A549 (cell line): ENCODE results near the gene PDE6G. TPM values are rescaled to one million over a fixed set of nuclear protein-coding genes. Genes with fewer than 3 reads are reported as not detected.

ENCODE experiments used
- ATAC-seq, 2 experiments: fragments of 200-7000 bp in 1 of 2; fragments of >200 bp in 1 of 2; cut with Nextera tagmentation in 1 of 2; cut with Tn5 transposase in 1 of 2; 3 replicates each; pipeline versions ENCODE4 v1.8.0 to v1.9.1; 2018 to 2020; ENCODE audit warnings: mild to moderate bottlenecking in 1 of 2, moderate library complexity in 1 of 2
- CTCF ChIA-PET: fragments of 300-600 bp; sonication (Branson Sonifier 250); formaldehyde crosslinking; extraction: SDS; loops from one replicate; lab custom pipeline; 2021; ENCODE audit warnings: antibody characterized with exemption, inconsistent platforms; lab: Yijun Ruan, JAX
- POLR2A ChIA-PET: fragments of 350-600 bp; formaldehyde crosslinking; extraction: SDS; loops from one replicate; lab custom pipeline; 2021; ENCODE audit warnings: antibody characterized with exemption, inconsistent platforms; lab: Yijun Ruan, JAX
- DNase-seq, 2 experiments: peaks; one replicate each; pipeline versions ENCODE4 v3.0.0 to v3.0.0-alpha.2; 2011 to 2016; ENCODE audit warnings: low read depth in 1 of 2, low spot score in 1 of 2
- FAIRE-seq: peaks from 2 replicates; lab custom pipeline; 2011; peaks lifted over from hg19 to GRCh38; lab: Jason Lieb, UNC
- H3K27ac ChIP-seq, 2 experiments: fragments of >200 bp; sonication (Bioruptor Twin); formaldehyde crosslinking; 3 replicates each; pipeline ENCODE4 v1.5.1; 2016 to 2017
- H3K4me1 ChIP-seq: fragments of >200 bp; sonication (Bioruptor Twin); formaldehyde crosslinking; 3 replicates; pipeline ENCODE4 v1.6.1; 2016
- H3K4me2 ChIP-seq: fragments of >200 bp; sonication (Bioruptor Twin); formaldehyde crosslinking; 3 replicates; pipeline ENCODE4 v1.6.1; 2016
- H3K4me3 ChIP-seq: fragments of >200 bp; sonication (Bioruptor Twin); formaldehyde crosslinking; 3 replicates; pipeline ENCODE4 v1.5.1; 2016
- H3K9me3 ChIP-seq: fragments of >200 bp; sonication (Bioruptor Twin); formaldehyde crosslinking; 3 replicates; pipeline ENCODE4 v1.6.1; 2016
- BCL3 ChIP-seq: fragments of >200 bp; sonication (Bioruptor Twin); formaldehyde crosslinking; IDR thresholded peaks from 3 replicates; pipeline ENCODE4 v1.6.1; 2016
- CTCF ChIP-seq: fragments of >200 bp; sonication (Bioruptor Twin); formaldehyde crosslinking; IDR thresholded peaks from 3 replicates; pipeline ENCODE4 v1.5.1; 2016
- ESRRA ChIP-seq: fragments of 150-350 bp; IDR thresholded peaks from 2 replicates; pipeline ENCODE4 v1.6.1; 2014; ENCODE audit warnings: mild to moderate bottlenecking, low read length, borderline replicate concordance
- HDAC2 ChIP-seq: fragments of 200-600 bp; sonication (generic); IDR thresholded peaks from 2 replicates; pipeline ENCODE4 v1.6.1; 2016
- HES2 ChIP-seq: fragments of >200 bp; sonication (Bioruptor Twin); formaldehyde crosslinking; IDR thresholded peaks from 2 replicates; pipeline ENCODE4 v1.6.1; 2016
- JUN ChIP-seq, 2 experiments: fragments of >200 bp; sonication (Bioruptor Twin); formaldehyde crosslinking; IDR thresholded peaks; 2 replicates in 1 of 2; 3 replicates in 1 of 2; pipeline ENCODE4 v1.6.1; 2016 to 2017
- MAX ChIP-seq: IDR thresholded peaks from 2 replicates; pipeline ENCODE4 v1.6.1; 2012
- MAZ ChIP-seq: fragments of 150-350 bp; IDR thresholded peaks from 2 replicates; pipeline ENCODE4 v1.6.1; 2014; ENCODE audit warnings: antibody characterized with exemption, low read depth, low read length, borderline replicate concordance
- MYC ChIP-seq: IDR thresholded peaks from 2 replicates; pipeline ENCODE4 v1.6.1; 2012; ENCODE audit warnings: mild to moderate bottlenecking, inconsistent platforms, low read length, improper control_type of control experiment, borderline replicate concordance
- POLR2AphosphoS2 ChIP-seq: conservative IDR thresholded peaks from 2 replicates; pipeline ENCODE4 v1.6.1; 2012; ENCODE audit warnings: low read length, improper control_type of control experiment, inconsistent platforms
- RAD21 ChIP-seq, 2 experiments: fragments of >200 bp in 1 of 2; sonication (Bioruptor Twin) in 1 of 2; formaldehyde crosslinking in 1 of 2; IDR thresholded peaks in 1 of 2; conservative IDR thresholded peaks in 1 of 2; 2 replicates in 1 of 2; 3 replicates in 1 of 2; pipeline ENCODE4 v1.6.1; 2012 to 2018; ENCODE audit warnings: inconsistent platforms in 1 of 2
- RFX5 ChIP-seq: fragments of 450-650 bp; IDR thresholded peaks from 2 replicates; pipeline ENCODE4 v1.7.1; 2014; ENCODE audit warnings: antibody characterized with exemption, mild to moderate bottlenecking, moderate library complexity
- RNF2 ChIP-seq: fragments of 200-600 bp; sonication (generic); IDR thresholded peaks from 2 replicates; pipeline ENCODE4 v1.6.1; 2016; ENCODE audit warnings: low read depth, mild to moderate bottlenecking, antibody characterized with exemption, moderate library complexity, borderline replicate concordance
- WGBS: methylation state at CpG from one replicate; pipeline ENCODE4 v1.1.6; 2017; ENCODE audit errors: missing lambda C conversion rate; 5-methylcytosine and 5-hydroxymethylcytosine counted together
- polyA plus RNA-seq, 4 experiments: library from polyadenylated mRNA; depleted of rRNA in 3 of 4; stranded (reverse); fragments of >200 nt; fragmentation: RNase III in 1 of 4; extraction: RNeasy Plus Mini Kit Qiagen cat#74134 plus additional on column Dnase treatment in 1 of 4; gene quantifications; 2 replicates in 3 of 4; 3 replicates in 1 of 4; pipeline ENCODE4 v1.2.3, GENCODE V29; 2011 to 2017

The PDE6G gene
- polyA plus RNA-seq, 2 of the 4 experiments (the other 2 are of a cell fraction) = 1.2 TPM

- FAIRE-seq (no peak), ATAC-seq (no peak), DNase-seq (no peak)
- Histone ChIP-seq H3K4me3 (no peak overlapping the region), H3K9me3 (no peaks in the 10 kb centered on the region), H3K27ac (no peak overlapping the region), H3K4me2 (no peak overlapping the region), H3K4me1 (no peaks in the 10 kb centered on the region)
- WGBS = 98% methylated on average over 19 of the region's 19 CpGs
- POLR2A ChIA-PET = interaction anchor here (1.6 kb wide), 1 partner anchor 11 kb away, joined by 6 read pairs; the partner anchor contains the start of genes ARL16 and HGS
- CTCF ChIA-PET = interaction anchor here (1.2 to 5.1 kb wide), 4 partner anchors 11 to 19 kb away, joined by 3 to 54 read pairs (median 6); partner anchors contain the start of genes ARL16 and HGS
- TF ChIP-seq ESRRA (no peak), MYC (no peak), HDAC2 (no peak), POLR2AphosphoS2 (0 out of 2 replicates have a peak, but pooled peaks have one; percentile 31)
These were observed 38.5 kb upstream of the PDE6G start for GRCh38 chr17:81694810-81695209.

GRCh38 chr17:81693509-81694210 is 37.3 kb upstream of the PDE6G start:
- CTCF ChIA-PET = interaction anchor here (0.6 to 5.1 kb wide), 9 partner anchors 9 to 326 kb away, joined by 3 to 54 read pairs (median 4); partner anchors contain the start of genes ARL16, HGS and MRPL12
- no peak overlapping the region for H3K4me2 ChIP-seq
- ATAC-seq (peak; percentile 31 to 45; a peak in 3 of 6 replicates), DNase-seq (no peak), FAIRE-seq (no peak)
- H3K4me3 ChIP-seq = no peak overlapping the region
- no peaks in the 10 kb centered on the region for H3K9me3 ChIP-seq
- no peaks in the 10 kb centered on the region for H3K4me1 ChIP-seq
- POLR2A ChIA-PET = interaction anchor here (1.5 to 2.1 kb wide), 2 partner anchors 9 to 10 kb away, joined by 5 to 11 read pairs; partner anchors contain the start of genes ARL16, HGS and MRPL12
- TF ChIP-seq CTCF (peak; percentile 24; the same call in 2 of the 3 replicates), BCL3 (no peak), RAD21 (conservative IDR thresholded peaks at IDR 0.05 in 1 of 2, IDR thresholded peaks at IDR 0.05 in 1 of 2) (peak in 1 of 2 experiments; percentile 45; a peak in 1 of 5 replicates)
- no peak overlapping the region for H3K27ac ChIP-seq
- 86% methylated on average over 23 of the region's 35 CpGs for WGBS

GRCh38 chr17:81691608-81692007 is 35.3 kb upstream of the PDE6G start:
- no peak for DNase-seq
- WGBS = 96% methylated on average over 20 of the region's 20 CpGs
- no peak for ATAC-seq
- no peak overlapping the region for H3K27ac ChIP-seq
- POLR2A ChIA-PET = interaction anchor here (1.1 to 2.1 kb wide), 2 partner anchors 8 to 11 kb away, joined by 3 to 11 read pairs; partner anchors contain the start of genes ARL16, HGS and MRPL12
- TF ChIP-seq RNF2 = no peak
- TF ChIP-seq MAX = no peak
- no peak for TF ChIP-seq HES2
- TF ChIP-seq MAZ = no peak
- TF ChIP-seq JUN (IDR thresholded peaks at IDR 0.05) = no peak
- no peak for TF ChIP-seq RFX5
- TF ChIP-seq, all 56 proteins: peak for 0
- no peak overlapping the region for H3K4me2 ChIP-seq
- H3K4me1 ChIP-seq = no peaks in the 10 kb centered on the region
- no peak for FAIRE-seq
- CTCF ChIA-PET = interaction anchor here (1.2 to 3.0 kb wide), 2 partner anchors 11 to 139 kb away, joined by 4 to 19 read pairs; partner anchors contain the start of gene MRPL12
- no peaks in the 10 kb centered on the region for H3K9me3 ChIP-seq
- no peak overlapping the region for H3K4me3 ChIP-seq
